Large intestine (tissue), 3 donors: ENCODE data around the gene WRAP73. TPM values are rescaled to one million over a fixed set of nuclear protein-coding genes. Genes with fewer than 3 reads are reported as not detected.

Source experiments
- DNase-seq, 2 donors: peaks; one replicate each; pipeline versions ENCODE4 v3.0.0 to v3.0.0-alpha.2; 2013
- H3K27ac ChIP-seq: one replicate; pipeline ENCODE4 v1.5.1; 2013; ENCODE audit warnings: low read length
- H3K27me3 ChIP-seq: 2 replicates; pipeline ENCODE4 v1.6.1; 2013; ENCODE audit warnings: low read length; ENCODE audit not compliant: control insufficient read depth, insufficient read depth
- H3K36me3 ChIP-seq: 2 replicates; pipeline ENCODE4 v1.6.1; 2013; ENCODE audit warnings: low read length; ENCODE audit not compliant: control insufficient read depth, insufficient read depth
- H3K4me1 ChIP-seq: one replicate; pipeline ENCODE4 v1.6.1; 2013; ENCODE audit warnings: low read length; ENCODE audit not compliant: control insufficient read depth, insufficient read depth
- H3K4me3 ChIP-seq: one replicate; pipeline ENCODE4 v1.5.1; 2013; ENCODE audit warnings: low read length
- H3K9me3 ChIP-seq: one replicate; pipeline ENCODE4 v1.6.1; 2013; ENCODE audit warnings: mild to moderate bottlenecking, low read depth, low read length, moderate library complexity; ENCODE audit not compliant: control insufficient read depth
- WGBS: methylation state at CpG from one replicate; pipeline ENCODE4 v1.1.5; 2013; ENCODE audit warnings: low lambda C conversion rate; ENCODE audit not compliant: insufficient coverage; 5-methylcytosine and 5-hydroxymethylcytosine counted together
- polyA plus RNA-seq: library from polyadenylated mRNA; unstranded; fragments of 120-200 nt; gene quantifications from one replicate; pipeline ENCODE4 v1.2.1, GENCODE V29; 2013

Gene WRAP73
- polyA plus RNA-seq, 1 donor = 15.6 TPM

DNA sequence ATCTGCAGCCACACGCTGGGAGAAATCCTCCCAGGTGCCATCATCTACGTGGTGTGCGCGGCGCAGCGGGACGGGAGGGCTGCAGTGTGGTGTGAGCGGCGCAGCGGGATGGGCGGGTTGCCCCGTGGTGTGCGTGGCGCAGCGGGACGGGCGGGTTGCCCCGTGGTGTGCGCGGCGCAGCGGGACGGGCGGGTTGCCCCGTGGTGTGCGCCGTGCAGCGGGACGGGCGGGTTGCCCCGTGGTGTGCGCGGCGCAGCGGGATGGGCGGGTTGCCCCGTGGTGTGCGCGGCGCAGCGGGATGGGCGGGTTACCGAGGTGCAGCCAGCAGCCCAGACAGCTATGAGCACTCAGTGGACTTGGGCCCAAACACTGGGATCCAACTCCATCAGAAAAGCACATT is 4.7 kb downstream of the WRAP73 start:
- H3K4me3 ChIP-seq = no peak overlapping the region
- H3K4me1 ChIP-seq = peaks cover 5% of the 10 kb centered on the region
- H3K27me3 ChIP-seq = peaks cover 3% of the 10 kb centered on the region
- H3K9me3 ChIP-seq = no peaks in the 10 kb centered on the region
- DNase-seq = no peak
- WGBS = no CpG with 5 or more reads among the region's 43 CpGs
- peaks cover 20% of the 10 kb centered on the region for H3K36me3 ChIP-seq
- no peak overlapping the region for H3K27ac ChIP-seq

DNA sequence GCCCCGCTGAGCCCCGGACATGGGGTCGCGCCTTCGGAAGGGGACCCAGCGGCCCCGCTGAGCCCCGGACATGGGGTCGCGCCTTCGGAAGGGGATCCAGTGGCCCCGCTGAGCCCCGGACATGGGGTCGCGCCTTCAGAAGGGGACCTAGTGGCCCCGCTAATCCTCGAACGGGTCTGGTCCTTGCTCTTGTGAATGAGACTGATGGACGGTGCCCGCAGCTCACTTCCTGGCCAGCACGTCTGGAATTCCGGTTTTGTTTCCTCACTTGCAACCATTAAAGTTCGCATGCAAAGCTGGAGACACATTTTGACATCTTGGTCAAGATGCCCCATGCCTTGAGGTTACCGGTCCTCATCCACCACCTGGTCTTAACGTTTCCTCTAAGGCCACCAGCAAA is 5.6 kb downstream of the WRAP73 start:
- peaks cover 22% of the 10 kb centered on the region for H3K36me3 ChIP-seq
- no peak for DNase-seq
- no peak overlapping the region for H3K4me3 ChIP-seq
- no CpG with 5 or more reads among the region's 25 CpGs for WGBS
- no peak overlapping the region for H3K27ac ChIP-seq
- peaks cover 5% of the 10 kb centered on the region for H3K4me1 ChIP-seq
- H3K27me3 ChIP-seq = no peaks in the 10 kb centered on the region
- no peaks in the 10 kb centered on the region for H3K9me3 ChIP-seq

DNA sequence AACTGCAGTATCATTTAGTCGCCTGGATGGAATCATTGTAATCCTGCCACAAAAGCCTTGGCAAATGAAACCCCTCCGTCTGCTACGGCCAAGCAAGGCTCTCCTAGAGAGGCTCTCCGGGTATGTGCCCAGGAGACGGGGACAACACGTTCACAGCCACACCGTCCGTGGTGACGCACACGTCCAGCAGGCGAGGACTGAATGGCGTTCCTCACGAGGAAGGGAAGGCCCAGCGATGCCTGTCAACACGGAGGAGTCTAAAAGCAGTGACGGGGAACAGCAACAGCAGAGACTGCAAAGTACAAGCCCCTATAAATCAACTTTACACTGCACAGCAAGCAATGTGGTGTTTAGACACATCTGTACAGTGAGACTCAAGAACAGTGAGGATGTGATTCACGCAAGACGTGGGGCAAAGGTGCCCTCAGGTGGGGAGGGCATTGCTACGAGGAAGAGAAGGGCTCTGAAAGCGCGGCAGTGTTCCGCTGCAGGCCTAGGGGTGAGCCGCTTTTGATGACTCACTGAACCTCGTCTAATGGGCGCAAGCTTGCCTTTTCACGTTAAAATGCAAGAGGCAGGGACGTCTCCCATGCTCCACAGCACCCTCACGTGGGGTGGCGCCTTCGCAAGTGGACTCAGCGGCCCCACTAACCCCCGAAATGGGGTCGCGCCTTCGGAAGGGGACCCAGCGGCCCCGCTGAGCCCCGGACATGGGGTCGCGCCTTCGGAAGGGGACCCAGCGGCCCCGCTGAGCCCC is 6.8 kb downstream of the WRAP73 start:
- no peak overlapping the region for H3K27ac ChIP-seq
- no peak overlapping the region for H3K4me3 ChIP-seq
- H3K9me3 ChIP-seq = no peaks in the 10 kb centered on the region
- H3K27me3 ChIP-seq = no peaks in the 10 kb centered on the region
- peaks cover 28% of the 10 kb centered on the region for H3K36me3 ChIP-seq
- DNase-seq = no peak
- no peaks in the 10 kb centered on the region for H3K4me1 ChIP-seq
- no CpG with 5 or more reads among the region's 43 CpGs for WGBS

DNA sequence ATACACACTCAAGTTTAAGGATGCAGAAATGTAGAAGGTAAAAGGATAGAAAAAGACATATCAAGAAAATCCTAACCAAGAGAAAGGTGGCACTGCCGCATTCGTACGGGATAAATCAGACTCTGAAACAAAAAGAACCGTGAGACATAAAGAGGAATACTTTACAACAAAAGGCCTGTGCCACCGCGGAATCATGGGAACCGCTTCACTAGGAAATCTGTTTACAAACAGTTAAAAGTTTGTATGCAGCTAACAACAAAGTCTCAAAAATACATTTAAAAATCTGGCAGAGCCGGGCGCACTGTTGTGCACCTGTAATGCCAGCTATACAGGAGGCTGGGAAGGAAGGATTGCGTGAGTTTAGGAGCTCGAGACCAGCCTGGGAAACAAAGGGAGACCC is 8.1 kb downstream of the WRAP73 start:
- no peak for DNase-seq
- Histone ChIP-seq H3K4me1 (no peaks in the 10 kb centered on the region), H3K27me3 (no peaks in the 10 kb centered on the region), H3K36me3 (peaks cover 36% of the 10 kb centered on the region), H3K4me3 (no peak overlapping the region), H3K9me3 (no peaks in the 10 kb centered on the region), H3K27ac (no peak overlapping the region)
- WGBS = 100% methylated on average over 4 of the region's 11 CpGs

DNA sequence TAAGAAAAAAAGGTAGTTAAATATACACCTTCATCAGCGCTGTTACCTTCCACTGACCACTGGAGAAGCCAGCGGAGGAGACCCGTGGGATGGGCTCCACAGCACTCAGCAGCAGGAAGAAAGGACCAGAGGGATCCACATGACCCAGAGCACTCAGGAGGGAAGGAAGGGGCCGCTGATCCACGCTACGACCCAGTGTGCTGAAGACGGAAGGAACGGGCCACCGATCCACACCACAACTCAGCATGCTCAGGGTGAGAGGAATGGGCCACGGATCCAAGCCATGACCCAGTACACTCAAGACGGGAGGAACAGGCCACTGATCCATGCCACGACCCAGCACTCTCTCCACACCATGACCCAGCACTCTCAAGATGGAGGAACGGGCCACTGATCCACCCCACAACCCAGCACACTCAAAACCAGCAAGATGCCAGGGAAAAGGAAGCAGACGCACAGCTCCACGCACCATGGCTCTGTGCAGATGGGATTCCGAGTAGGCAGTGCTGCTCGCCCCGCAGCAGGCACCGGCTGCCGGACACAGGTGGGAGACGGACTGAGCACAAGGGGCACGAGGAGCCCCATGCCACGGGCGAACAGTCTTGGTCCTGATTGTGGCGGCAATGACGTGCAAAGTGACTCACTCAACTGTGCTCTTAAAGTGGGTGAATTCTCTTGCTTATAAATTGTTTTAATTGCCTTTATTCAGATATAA is 8.7 kb downstream of the WRAP73 start:
- Histone ChIP-seq H3K27ac (no peak overlapping the region), H3K27me3 (no peaks in the 10 kb centered on the region), H3K4me1 (no peaks in the 10 kb centered on the region), H3K9me3 (no peaks in the 10 kb centered on the region), H3K36me3 (peaks cover 36% of the 10 kb centered on the region), H3K4me3 (no peak overlapping the region)
- WGBS = no CpG with 5 or more reads among the region's 26 CpGs
- DNase-seq = no peak

DNA sequence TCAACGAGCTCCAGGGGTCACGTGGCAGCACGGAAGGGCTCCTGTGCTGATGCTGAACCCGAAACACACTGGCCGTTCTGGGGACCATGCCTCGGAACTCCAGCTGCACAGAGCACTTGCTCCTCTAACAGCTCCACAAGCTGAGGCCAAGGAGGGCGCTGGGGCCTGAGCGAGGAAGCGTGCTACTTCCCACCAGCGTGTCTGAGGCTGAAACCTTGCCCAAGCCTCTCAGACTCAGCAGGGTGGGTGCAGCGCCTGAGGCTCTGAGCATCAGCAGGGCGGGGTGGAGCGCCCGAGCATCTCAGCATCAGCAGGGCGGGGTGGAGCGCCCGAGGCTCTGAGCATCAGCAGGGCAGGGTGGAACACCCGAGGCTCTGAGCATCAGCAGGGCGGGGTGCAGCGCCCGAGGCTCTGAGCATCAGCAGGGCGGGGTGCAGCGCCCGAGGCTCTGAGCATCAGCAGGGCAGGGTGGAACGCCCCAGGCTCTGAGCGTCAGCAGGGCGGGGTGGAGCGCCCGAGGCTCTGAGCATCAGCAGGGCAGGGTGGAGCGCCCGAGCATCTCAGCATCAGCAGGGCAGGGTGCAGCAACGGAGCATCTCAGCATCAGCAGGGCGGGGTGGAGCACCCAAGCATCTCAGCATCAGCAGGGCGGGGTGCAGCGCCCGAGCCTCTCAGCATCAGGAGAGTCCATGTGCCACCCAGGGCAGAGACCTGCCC is 9.6 kb downstream of the WRAP73 start:
- WGBS = no CpG with 5 or more reads among the region's 36 CpGs
- Histone ChIP-seq H3K4me1 (no peaks in the 10 kb centered on the region), H3K27me3 (no peaks in the 10 kb centered on the region), H3K4me3 (no peak overlapping the region), H3K36me3 (peaks cover 36% of the 10 kb centered on the region), H3K9me3 (no peaks in the 10 kb centered on the region), H3K27ac (no peak overlapping the region)
- no peak for DNase-seq

DNA sequence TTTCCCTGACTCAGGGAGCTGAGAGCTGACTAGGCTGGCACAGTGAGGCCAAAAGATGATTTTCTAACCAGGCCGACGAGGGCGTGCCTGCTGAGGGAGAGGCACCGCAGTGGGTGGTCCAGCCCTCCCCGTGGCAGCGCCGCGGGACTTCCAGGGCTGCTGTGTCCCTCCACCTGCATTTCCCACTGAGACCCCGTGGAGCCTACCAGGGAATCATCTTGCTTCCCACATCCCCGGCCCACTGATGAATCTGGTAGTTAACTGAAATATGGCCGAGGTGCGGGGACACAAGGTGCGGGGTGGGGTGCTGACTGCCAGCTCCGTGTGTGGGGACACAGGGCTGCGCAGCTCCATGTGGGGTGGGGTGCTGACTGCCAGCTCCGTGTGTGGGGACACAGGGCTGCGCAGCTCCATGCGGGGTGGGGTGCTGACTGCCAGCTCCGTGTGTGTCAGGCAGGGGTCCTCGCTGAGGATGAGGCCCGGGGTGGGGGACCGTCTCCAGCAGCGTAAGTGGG is 10.4 kb downstream of the WRAP73 start:
- no peak overlapping the region for H3K27ac ChIP-seq
- H3K27me3 ChIP-seq = no peaks in the 10 kb centered on the region
- H3K4me1 ChIP-seq = no peaks in the 10 kb centered on the region
- peaks cover 44% of the 10 kb centered on the region for H3K36me3 ChIP-seq
- no peak overlapping the region for H3K4me3 ChIP-seq
- DNase-seq = no peak
- no CpG with 5 or more reads among the region's 23 CpGs for WGBS
- H3K9me3 ChIP-seq = no peaks in the 10 kb centered on the region

DNA sequence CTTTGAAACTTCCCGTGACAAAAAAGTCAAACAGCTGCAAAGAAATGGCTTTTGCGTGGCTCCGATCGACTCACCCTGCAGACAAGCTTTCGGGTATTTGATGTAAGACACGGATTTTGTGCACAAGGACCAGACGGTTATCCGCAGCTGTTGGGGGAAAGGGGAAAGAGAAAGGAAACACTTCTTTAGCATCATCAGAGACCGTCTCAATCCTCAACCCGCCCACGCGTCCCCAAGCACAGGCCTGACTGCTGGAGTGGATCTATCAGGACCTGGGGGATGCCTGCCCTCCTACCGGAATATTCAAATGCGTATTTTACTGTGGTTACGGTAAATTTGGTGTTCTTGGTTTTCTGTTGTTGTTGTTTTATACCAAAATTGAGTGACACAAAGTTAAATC is 11.2 kb downstream of the WRAP73 start:
- Histone ChIP-seq H3K9me3 (no peaks in the 10 kb centered on the region), H3K4me3 (no peak overlapping the region), H3K27ac (no peak overlapping the region), H3K4me1 (no peaks in the 10 kb centered on the region), H3K27me3 (no peaks in the 10 kb centered on the region), H3K36me3 (peaks cover 51% of the 10 kb centered on the region)
- no peak for DNase-seq
- no CpG with 5 or more reads among the region's 15 CpGs for WGBS

DNA sequence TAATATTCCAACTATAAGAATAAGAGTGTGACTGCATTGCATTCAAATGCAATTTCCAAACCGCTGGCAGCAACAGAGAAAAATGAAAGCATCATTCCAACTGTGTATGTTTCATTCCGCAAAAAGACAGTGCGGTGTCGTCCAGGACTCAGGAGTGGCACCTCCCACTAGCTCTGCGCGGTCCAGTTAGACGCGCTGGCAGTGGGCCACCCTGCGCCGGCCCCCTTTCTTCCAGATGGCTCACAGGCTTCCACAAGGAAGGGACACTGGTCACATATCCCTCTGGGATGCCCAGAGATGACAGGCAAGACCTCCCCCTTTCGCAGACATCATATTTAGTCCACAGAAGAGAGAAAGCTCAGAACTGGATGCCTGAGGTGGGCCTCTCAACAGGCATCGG is 11.9 kb downstream of the WRAP73 start:
- Histone ChIP-seq H3K9me3 (no peaks in the 10 kb centered on the region), H3K36me3 (peaks cover 56% of the 10 kb centered on the region), H3K4me3 (no peak overlapping the region), H3K27ac (no peak overlapping the region), H3K27me3 (no peaks in the 10 kb centered on the region), H3K4me1 (no peaks in the 10 kb centered on the region)
- DNase-seq = no peak
- WGBS = no CpG with 5 or more reads among the region's 12 CpGs

DNA sequence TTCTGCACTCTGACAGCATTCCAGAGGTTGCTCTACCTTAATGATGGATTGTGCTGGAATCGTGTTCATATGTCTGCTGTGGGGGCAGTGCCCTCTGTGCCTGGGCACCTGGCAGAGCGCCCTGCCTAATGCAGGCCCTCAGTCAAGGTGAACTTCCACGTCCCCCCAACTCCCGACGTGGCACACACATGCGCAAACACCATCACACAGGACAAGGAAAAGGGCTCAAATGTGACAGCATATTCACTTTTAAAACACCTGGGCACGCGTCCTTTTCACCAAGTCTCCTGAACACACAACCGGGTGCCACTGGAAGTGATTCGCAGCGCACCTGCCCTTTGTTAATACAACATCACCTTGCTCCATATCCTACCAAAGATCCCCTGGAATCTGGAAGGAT is 13.4 kb downstream of the WRAP73 start:
- H3K4me1 ChIP-seq = no peaks in the 10 kb centered on the region
- H3K36me3 ChIP-seq = peaks cover 60% of the 10 kb centered on the region
- H3K4me3 ChIP-seq = no peak overlapping the region
- H3K27ac ChIP-seq = no peak overlapping the region
- H3K27me3 ChIP-seq = no peaks in the 10 kb centered on the region
- no peak for DNase-seq
- no peaks in the 10 kb centered on the region for H3K9me3 ChIP-seq
- WGBS = 100% methylated on average over 1 of the region's 11 CpGs
